ENCODE measurements around the gene TUBGCP6.

- TF ChIP-seq GABPA (IDR thresholded peaks at IDR 0.05; ENCODE audit: low read depth) (no peak), ESRRA (IDR thresholded peaks at IDR 0.05; ENCODE audit: low read length) (no peak), TAF1 (IDR thresholded peaks at IDR 0.05; ENCODE audit: borderline replicate concordance, low read depth, low read length) (no peak), RAD21 (IDR thresholded peaks at IDR 0.05; ENCODE audit: insufficient read depth, low read depth, low read length) (no peak), POLR2A (IDR thresholded peaks at IDR 0.05; ENCODE audit: low read depth, low read length) (no peak)
- TF ChIP-seq, protein P1, sequence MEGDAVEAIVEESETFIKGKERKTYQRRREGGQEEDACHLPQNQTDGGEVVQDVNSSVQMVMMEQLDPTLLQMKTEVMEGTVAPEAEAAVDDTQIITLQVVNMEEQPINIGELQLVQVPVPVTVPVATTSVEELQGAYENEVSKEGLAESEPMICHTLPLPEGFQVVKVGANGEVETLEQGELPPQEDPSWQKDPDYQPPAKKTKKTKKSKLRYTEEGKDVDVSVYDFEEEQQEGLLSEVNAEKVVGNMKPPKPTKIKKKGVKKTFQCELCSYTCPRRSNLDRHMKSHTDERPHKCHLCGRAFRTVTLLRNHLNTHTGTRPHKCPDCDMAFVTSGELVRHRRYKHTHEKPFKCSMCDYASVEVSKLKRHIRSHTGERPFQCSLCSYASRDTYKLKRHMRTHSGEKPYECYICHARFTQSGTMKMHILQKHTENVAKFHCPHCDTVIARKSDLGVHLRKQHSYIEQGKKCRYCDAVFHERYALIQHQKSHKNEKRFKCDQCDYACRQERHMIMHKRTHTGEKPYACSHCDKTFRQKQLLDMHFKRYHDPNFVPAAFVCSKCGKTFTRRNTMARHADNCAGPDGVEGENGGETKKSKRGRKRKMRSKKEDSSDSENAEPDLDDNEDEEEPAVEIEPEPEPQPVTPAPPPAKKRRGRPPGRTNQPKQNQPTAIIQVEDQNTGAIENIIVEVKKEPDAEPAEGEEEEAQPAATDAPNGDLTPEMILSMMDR (IDR thresholded peaks at IDR 0.05 in 2 of 3, conservative IDR thresholded peaks at IDR 0.05 in 1 of 3; ENCODE audit: control insufficient read depth in 2 of 3, extremely low read depth in 1 of 3, insufficient read depth in 1 of 3, low read depth in 3 of 3, low read length in 3 of 3): no peak
Observed at GRCh38 chr22:50255607-50256006, 10.8 kb upstream of the TUBGCP6 start.
